GM19467 (cell line): ENCODE results near the gene SRRM2.

Source experiments
- ATAC-seq: cut with Tn5 transposase; IDR thresholded peaks from one replicate; pipeline ENCODE4 v1.9.1; 2021; ENCODE audit warnings: mild to moderate bottlenecking, moderate library complexity; ENCODE audit not compliant: unreplicated experiment

SRRM2 gene

DNA sequence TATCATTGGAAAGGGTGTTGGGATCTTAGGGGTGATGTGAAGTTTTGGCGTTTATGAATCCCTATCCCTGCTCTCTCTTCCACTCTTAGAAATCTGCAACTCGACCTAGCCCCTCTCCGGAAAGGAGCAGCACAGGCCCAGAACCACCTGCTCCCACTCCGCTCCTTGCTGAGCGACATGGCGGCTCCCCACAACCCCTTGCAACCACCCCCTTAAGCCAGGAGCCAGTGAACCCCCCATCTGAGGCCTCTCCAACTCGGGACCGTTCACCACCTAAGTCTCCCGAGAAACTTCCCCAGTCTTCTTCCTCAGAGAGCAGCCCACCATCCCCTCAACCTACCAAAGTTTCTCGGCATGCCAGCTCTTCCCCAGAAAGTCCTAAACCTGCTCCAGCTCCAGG is 9.0 kb downstream of the SRRM2 start:
- ATAC-seq: no peak

DNA sequence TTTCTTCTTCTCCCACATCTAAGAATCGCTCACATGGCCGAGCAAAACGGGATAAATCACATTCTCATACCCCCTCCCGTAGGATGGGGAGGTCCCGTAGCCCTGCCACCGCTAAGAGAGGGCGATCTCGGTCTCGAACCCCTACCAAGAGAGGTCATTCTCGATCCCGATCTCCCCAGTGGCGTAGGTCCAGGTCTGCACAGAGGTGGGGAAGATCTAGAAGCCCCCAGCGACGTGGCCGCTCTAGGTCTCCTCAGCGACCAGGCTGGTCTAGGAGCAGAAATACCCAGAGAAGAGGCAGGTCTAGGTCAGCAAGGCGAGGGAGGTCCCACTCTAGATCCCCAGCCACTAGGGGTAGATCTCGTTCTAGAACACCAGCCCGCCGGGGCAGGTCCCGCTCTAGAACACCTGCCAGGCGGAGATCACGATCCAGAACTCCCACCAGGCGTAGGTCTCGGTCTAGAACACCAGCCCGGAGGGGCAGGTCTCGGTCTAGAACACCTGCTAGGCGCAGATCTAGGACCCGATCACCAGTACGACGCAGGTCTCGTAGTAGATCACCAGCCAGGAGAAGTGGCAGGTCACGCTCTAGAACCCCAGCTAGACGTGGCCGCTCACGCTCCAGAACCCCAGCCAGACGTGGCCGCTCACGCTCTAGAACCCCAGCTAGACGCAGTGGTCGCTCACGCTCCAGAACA is 9.6 kb downstream of the SRRM2 start:
- ATAC-seq: no peak

DNA sequence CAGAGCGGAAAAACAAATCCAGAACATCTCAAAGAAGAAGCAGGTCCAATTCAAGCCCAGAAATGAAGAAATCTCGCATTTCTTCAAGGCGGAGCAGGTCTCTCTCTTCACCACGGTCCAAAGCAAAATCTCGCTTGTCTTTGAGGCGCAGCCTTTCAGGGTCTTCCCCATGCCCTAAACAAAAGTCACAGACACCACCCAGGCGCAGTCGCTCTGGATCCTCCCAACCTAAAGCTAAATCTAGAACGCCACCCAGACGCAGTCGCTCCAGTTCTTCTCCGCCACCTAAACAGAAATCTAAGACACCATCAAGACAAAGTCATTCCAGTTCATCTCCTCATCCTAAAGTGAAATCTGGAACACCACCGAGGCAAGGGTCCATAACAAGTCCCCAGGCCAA is 10.3 kb downstream of the SRRM2 start:
- ATAC-seq: no peak

DNA sequence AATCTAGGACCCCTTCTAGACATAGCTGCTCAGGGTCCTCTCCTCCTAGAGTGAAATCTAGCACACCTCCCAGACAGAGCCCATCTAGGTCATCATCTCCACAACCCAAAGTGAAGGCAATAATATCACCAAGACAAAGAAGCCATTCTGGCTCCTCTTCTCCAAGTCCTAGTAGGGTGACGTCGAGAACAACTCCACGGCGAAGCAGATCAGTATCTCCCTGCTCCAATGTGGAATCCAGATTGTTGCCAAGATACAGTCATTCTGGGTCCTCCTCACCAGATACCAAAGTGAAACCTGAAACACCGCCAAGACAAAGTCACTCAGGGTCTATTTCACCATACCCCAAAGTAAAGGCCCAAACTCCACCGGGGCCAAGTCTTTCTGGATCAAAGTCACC is 10.7 kb downstream of the SRRM2 start:
- no peak for ATAC-seq

DNA sequence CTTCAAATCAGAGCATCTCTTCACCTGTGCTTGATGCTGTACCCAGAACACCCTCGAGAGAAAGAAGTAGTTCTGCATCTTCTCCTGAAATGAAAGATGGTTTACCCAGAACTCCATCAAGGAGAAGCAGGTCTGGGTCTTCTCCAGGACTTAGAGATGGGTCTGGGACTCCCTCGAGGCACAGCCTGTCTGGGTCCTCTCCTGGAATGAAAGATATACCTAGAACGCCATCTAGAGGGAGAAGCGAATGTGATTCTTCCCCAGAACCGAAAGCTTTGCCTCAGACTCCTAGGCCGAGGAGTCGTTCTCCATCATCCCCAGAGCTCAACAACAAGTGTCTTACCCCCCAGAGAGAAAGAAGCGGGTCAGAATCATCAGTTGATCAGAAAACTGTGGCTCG is 12.3 kb downstream of the SRRM2 start:
- ATAC-seq: no peak

DNA sequence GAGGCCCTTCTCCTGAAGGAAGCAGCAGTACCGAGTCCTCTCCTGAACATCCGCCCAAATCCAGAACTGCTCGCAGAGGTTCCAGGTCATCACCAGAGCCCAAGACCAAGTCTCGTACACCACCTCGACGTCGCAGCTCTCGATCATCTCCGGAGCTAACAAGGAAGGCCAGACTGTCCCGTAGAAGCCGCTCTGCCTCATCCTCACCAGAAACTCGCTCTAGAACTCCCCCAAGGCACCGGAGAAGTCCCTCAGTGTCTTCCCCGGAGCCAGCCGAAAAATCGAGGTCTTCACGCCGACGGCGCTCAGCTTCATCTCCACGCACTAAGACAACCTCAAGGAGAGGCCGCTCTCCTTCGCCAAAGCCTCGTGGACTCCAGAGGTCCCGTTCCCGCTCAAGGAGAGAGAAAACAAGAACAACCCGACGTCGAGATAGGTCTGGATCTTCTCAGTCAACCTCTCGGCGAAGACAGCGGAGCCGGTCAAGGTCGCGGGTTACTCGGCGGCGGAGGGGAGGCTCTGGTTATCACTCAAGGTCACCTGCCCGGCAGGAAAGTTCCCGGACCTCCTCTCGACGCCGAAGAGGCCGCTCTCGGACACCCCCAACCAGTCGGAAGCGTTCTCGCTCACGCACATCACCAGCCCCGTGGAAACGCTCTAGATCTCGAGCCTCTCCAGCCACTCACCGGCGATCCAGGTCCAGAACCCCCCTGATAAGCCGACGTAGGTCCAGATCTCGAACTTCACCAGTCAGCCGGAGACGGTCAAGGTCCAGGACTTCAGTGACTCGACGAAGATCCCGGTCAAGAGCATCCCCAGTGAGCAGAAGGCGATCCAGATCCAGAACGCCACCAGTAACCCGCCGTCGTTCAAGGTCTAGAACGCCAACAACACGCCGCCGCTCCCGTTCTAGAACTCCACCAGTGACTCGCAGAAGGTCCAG is 13.3 kb downstream of the SRRM2 start:
- no peak for ATAC-seq

DNA sequence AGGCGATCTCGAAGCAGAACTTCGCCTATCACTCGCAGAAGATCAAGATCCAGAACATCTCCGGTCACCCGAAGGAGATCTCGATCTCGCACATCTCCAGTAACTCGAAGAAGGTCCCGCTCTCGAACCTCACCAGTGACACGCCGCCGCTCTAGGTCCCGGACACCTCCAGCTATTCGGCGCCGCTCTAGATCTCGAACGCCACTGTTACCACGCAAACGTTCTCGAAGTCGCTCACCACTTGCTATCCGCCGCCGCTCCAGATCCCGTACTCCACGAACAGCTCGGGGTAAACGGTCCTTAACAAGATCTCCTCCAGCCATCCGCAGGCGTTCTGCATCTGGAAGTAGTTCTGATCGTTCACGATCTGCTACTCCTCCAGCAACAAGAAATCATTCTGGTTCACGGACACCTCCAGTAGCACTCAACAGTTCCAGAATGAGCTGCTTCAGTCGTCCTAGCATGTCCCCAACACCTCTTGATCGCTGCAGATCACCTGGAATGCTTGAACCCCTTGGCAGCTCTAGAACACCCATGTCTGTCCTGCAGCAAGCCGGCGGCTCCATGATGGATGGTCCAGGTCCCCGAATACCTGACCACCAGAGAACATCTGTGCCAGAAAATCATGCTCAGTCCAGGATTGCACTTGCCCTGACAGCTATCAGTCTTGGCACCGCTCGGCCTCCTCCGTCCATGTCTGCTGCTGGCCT is 14.1 kb downstream of the SRRM2 start:
- ATAC-seq: no peak

DNA sequence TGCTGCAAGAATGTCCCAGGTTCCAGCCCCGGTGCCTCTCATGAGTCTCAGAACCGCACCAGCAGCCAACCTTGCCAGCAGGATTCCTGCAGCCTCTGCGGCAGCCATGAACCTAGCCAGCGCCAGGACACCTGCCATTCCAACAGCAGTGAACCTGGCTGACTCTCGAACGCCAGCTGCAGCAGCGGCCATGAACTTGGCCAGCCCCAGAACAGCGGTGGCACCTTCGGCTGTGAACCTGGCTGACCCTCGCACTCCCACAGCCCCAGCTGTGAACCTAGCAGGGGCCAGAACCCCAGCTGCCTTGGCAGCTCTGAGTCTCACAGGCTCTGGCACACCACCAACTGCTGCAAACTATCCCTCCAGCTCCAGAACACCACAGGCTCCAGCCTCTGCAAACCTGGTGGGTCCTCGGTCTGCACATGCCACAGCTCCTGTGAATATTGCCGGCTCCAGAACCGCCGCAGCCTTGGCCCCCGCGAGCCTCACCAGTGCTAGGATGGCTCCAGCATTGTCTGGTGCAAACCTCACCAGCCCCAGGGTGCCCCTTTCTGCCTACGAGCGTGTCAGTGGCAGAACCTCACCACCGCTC is 14.8 kb downstream of the SRRM2 start:
- no peak for ATAC-seq

DNA sequence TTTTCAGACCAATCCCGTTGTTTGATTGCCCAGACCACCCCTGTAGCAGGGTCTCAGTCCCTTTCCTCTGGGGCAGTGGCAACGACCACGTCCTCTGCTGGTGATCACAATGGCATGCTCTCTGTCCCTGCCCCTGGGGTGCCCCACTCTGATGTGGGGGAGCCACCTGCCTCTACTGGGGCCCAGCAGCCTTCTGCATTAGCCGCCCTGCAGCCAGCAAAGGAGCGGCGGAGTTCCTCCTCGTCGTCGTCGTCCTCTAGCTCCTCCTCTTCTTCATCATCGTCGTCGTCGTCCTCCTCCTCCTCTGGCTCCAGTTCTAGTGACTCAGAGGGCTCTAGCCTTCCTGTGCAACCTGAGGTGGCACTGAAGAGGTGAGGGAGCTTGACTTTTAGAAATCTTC is 15.5 kb downstream of the SRRM2 start:
- ATAC-seq: no peak

DNA sequence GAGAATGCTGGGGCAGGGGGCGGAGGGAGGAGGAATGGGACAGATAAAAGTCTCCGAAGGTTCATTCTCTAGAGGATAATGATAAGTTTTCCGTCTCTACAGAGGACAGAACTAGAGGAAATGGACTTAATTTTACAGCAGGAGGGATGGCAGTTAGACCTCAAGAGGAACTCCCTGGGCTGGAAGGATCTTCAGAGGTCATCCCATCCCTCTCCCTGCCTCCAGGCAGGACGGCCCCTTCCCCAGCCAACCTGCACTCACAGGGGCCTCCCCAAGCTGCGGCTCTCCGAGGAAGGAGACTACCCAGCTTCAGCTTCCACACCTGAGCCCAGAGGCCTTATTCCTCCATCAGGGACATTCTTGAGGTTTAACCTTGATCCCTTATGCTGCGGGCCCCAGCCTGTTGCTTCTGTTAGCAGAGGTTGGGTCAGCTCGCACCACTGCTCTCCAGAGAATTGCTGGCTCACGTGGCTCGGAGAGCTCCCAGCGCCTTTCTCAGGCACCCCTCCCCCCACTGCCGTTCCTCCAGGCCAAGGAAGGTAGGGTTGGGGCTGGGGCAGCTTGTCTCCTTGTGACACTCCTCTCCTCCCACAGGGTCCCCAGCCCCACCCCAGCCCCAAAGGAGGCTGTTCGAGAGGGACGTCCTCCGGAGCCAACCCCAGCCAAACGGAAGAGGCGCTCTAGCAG is 16.1 kb downstream of the SRRM2 start:
- ATAC-seq: no peak

DNA sequence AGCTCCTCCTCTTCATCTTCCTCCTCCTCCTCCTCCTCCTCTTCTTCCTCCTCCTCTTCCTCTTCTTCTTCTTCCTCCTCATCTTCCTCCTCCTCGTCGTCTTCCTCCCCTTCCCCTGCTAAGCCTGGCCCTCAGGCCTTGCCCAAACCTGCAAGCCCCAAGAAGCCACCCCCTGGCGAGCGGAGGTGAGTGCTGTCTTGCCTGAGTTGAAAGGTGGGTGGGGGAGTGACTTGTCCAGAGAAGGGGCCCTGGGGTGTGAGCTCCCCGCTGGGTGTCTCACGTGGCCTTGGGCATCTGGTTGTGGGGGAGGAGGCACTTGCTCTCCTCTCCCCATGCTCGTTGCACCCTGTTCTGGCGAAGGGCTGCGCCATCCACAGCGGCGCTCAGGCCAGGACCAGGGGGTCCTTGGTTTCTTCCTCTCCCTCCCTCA is 16.7 kb downstream of the SRRM2 start:
- ATAC-seq: no peak

DNA sequence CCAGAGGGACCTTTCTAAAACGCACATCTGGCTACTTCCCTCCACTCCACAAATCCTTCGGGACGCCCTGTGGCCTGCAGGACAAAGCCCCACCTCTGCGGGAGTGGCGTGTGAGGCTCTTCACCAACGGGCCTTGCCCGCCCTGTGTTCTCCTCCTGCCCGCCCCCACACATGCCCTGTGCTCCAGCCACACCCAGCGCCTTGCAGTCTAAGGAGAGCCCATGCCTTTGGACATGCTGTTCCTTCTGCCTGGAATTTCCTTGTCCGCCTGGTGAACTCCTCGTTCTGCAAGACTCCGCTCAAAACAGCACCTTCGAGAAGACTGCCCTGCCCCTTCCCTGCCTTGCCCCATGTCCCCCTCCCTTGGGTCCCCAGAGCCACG is 17.2 kb downstream of the SRRM2 start:
- no peak for ATAC-seq

DNA sequence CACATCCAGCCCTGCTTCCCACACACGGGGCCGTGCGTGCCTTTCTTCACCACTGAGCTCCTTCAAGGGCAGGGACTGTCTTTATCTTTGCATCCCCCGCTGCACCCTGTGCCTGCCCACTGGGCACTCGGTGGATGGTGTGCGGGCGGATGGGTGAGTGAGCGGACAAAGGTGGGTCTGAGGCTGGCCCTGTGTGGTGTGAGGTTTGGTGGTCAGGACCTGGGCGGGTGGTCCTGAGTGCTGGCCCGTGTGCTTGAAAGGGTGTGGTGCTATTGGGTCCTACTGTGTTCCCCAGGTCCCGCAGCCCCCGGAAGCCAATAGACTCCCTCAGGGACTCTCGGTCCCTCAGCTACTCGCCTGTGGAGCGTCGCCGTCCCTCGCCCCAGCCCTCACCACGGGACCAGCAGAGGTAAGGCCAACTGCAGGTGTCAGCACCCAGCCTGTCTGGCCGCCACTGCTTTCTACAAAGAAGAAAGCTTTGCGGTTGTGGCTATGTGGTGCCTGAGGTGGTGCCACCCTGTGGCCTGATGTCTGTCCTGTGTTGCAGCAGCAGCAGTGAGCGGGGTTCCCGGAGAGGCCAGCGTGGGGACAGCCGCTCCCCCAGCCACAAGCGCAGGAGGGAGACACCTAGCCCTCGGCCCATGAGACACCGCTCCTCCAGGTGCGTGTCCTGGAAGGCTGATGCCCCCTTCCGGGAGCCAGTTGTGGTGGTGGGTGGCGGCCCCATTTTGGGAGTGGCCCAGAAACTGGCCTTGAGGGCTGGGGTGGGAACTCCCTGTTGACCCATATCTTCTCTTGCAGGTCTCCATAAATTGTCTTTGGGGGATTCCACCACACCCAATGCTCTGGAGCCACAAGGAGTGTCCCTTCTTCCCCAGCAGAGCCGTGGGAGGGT is 17.9 kb downstream of the SRRM2 start:
- no peak for ATAC-seq

DNA sequence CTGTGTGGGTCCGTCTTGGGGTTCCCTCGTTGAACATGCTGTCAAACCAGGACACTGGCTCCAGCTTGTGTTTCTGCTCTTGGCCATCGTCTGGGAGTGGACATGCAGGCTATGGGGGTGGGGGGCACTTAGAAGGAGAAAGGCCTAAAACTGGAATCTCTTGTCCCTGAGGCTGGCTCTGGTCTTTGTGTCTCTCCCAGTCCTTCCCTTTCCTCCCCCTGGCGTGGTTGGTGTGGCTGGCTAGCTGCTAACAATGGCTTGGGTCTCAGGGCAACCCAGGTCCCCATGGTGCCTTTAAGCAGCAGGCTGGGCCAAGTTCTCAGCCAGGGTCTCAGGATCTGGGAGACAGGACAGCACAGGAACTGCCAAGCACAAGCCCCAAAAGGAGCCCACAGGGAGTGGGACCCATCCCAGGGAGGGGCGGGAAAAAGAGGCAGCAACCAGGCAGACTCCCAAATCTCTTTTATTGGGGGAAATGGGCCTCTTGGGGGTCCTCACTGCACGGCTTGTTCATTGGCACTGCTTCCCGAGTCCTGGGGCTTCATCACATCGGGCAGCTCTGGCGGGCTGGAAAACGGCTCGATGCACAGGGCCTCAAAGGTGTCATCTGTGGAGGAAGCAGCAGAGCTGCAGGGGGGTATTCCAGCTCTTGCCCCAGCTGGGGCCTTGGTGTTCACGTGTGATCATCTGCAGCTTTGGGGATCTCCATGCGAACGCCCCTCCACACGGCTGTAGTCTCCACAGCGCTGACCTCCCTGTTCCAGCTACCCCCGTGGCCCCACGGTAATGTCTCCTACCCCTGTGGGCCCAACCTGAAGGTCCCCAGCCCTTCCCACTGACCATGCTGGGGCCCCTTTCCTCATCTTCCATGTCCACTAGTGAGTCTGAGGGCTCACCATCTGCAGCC is 19.3 kb downstream of the SRRM2 start:
- ATAC-seq: no peak

DNA sequence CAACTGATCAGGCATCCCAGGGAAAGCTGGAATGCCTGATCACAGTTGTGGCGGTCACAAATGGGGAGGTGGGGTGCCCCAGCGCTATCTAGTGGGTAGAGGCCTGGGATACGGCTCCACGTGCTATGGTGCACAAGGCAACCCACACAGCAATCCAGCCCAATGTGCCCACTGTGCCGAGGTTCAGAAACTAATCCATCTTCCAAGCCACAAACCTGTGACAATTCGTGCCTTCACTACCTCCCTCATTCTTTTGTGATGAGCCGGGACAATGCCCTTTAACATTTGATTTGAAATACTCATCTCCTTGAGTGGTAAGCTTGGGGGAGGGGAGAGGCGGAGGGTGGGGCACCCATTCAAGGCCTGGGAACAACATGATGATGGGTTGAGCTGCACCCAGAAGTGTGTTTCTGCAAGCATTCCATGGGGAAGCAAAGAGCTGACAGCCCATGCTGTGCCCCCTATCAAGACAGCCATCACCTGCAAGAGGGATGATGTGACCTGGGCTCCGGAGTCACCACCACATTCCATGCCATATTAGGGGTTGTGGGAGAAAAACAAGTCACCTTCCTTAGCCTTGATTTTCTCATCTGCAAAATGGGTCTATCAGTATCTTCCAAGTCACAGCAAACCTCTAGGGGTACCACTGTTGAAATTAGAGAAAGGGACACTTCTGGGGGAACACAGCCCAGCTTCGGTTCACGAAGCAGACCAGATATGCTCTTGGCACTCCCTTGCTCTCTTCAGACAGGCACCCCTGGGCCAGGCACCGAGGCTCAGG is 20.9 kb downstream of the SRRM2 start:
- no peak for ATAC-seq

DNA sequence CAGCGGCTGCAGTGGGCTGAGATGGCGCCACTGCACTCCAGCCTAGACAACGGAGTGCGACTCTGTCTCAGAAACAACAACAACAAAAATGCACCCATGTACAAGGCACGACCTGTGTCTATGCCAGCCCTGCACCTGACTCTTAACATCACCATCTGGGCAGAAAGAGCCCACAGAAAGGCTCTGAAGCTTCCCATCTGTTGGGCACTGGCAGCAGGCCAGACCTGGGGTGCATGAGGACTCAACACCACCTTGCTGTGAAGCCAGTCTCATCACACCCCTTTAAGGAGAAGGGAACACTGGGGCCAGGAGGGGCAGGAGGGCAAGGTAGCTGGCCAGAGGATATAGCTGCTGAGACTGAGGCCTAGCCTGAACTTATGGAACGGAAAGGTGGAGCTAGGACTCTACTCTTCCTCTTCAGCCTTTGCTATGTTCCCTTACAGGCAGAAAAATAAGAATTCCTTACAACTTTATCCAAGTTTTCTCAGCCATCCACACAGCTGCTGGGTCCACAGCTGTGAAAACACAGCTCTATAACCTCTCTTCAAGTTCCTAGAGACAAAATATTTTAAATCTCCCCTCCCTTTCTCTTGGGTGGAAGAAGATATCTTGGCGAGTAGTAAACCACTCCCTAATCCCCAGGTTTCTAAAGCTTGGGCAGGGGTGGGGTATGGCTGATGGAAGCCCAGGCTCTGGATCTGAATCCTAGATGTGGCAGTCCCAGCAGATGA is 21.9 kb downstream of the SRRM2 start:
- no peak for ATAC-seq

DNA sequence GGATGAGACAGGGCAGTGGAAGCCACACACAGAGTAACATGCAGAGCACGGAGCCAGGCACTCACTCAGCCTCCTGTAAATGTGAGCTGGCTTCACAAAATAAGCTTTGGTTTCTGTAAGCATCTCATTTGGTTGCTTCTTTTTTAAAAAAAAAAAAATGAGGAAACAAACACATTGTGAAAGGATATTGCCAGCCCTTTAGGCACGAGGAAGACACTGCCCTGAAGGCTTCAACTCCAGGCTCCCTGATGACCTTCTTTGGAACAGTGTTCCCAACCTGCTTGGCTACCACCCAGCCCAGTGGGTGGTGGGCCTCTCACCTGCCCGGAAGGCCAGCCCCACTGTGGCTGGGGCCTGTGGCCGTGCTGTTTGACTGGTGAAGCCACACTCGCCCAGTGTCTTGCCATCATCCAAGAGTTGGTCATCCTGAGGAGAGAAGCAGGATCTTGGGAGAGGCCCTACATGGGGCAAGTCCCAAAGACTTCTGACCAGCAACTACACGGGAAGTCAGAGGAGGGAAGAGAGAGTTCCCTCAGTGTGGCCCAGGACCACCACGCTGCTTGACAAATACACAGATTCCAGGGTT is 22.8 kb downstream of the SRRM2 start:
- no peak for ATAC-seq
